Neuronal stem cell (in vitro differentiated cells): ENCODE data around the gene PTPN3.

ENCODE experiments used
- DNase-seq: peaks from one replicate; pipeline ENCODE4 v3.0.0-alpha.2; 2013; ENCODE audit warnings: low spot score
- H2AFZ ChIP-seq: one replicate; pipeline ENCODE4 v1.6.1; 2013; ENCODE audit warnings: mild to moderate bottlenecking, low read length, inconsistent platforms
- H2AK5ac ChIP-seq: 2 replicates; pipeline ENCODE4 v1.6.1; 2013; ENCODE audit warnings: low read depth, mild to moderate bottlenecking, inconsistent platforms, low read length, moderate library complexity, mixed read lengths
- H2BK120ac ChIP-seq: 2 replicates; pipeline ENCODE4 v1.6.1; 2013; ENCODE audit warnings: low read depth, mild to moderate bottlenecking, inconsistent platforms, low read length, moderate library complexity, mixed read lengths
- H2BK12ac ChIP-seq: one replicate; pipeline ENCODE4 v1.6.1; 2013; ENCODE audit warnings: low read length, inconsistent platforms
- H2BK15ac ChIP-seq: 2 replicates; pipeline ENCODE4 v1.6.1; 2013; ENCODE audit warnings: mild to moderate bottlenecking, low read length, inconsistent platforms, mixed read lengths
- H2BK5ac ChIP-seq: one replicate; pipeline ENCODE4 v1.6.1; 2013; ENCODE audit warnings: inconsistent platforms, mild to moderate bottlenecking, low read length, moderate library complexity
- H3K14ac ChIP-seq: one replicate; pipeline ENCODE4 v1.6.1; 2013; ENCODE audit warnings: low read length, inconsistent platforms
- H3K18ac ChIP-seq: 2 replicates; pipeline ENCODE4 v1.6.1; 2013; ENCODE audit warnings: low read length, inconsistent platforms
- H3K23ac ChIP-seq: 2 replicates; pipeline ENCODE4 v1.6.1; 2013; ENCODE audit warnings: low read depth, mild to moderate bottlenecking, mixed read lengths, low read length, inconsistent platforms; ENCODE audit not compliant: poor library complexity
- H3K27ac ChIP-seq: replicated peaks from 3 replicates; pipeline ENCODE4 v1.5.1; 2013; ENCODE audit warnings: low read length, inconsistent platforms
- H3K27me3 ChIP-seq, 3 experiments: 2 replicates each; pipeline ENCODE4 v1.6.1; 2013; ENCODE audit warnings: low read length in 3 of 3, mild to moderate bottlenecking in 2 of 3, inconsistent platforms in 1 of 3, low read depth in 1 of 3, mixed read lengths in 1 of 3, moderate library complexity in 1 of 3; ENCODE audit not compliant: control insufficient read depth in 3 of 3, insufficient read depth in 3 of 3
- H3K36me3 ChIP-seq, 2 donors: replicated peaks in 1 of 2; 2 replicates each; pipeline ENCODE4 v1.6.1; 2013; ENCODE audit warnings: low read length in 2 of 2; ENCODE audit not compliant: control insufficient read depth in 2 of 2, insufficient read depth in 2 of 2
- H3K4ac ChIP-seq: 2 replicates; pipeline ENCODE4 v1.6.1; 2013; ENCODE audit warnings: inconsistent platforms, mild to moderate bottlenecking, low read length, moderate library complexity
- H3K4me1 ChIP-seq, 2 donors: 1 replicate in 1 of 2; 2 replicates in 1 of 2; pipeline ENCODE4 v1.6.1; 2013; ENCODE audit warnings: low read length in 2 of 2, low read depth in 1 of 2; ENCODE audit not compliant: control insufficient read depth in 2 of 2, insufficient read depth in 1 of 2
- H3K4me2 ChIP-seq: one replicate; pipeline ENCODE4 v1.6.1; 2013; ENCODE audit warnings: mild to moderate bottlenecking, low read length, inconsistent platforms; ENCODE audit not compliant: insufficient read depth, poor library complexity, severe bottlenecking
- H3K4me3 ChIP-seq, 2 donors: 2 replicates each; pipeline ENCODE4 v1.5.1; 2013; ENCODE audit warnings: low read length in 2 of 2, mild to moderate bottlenecking in 2 of 2, inconsistent platforms in 1 of 2, moderate library complexity in 1 of 2
- H3K79me1 ChIP-seq: one replicate; pipeline ENCODE4 v1.6.1; 2013; ENCODE audit warnings: low read depth, mild to moderate bottlenecking, inconsistent platforms, low read length, moderate library complexity
- H3K9ac ChIP-seq: one replicate; pipeline ENCODE4 v1.6.1; 2013; ENCODE audit warnings: mild to moderate bottlenecking, low read depth, low read length, inconsistent platforms; ENCODE audit not compliant: poor library complexity
- H3K9me3 ChIP-seq, 2 donors: replicated peaks in 1 of 2; 2 replicates each; pipeline versions ENCODE3 to v1.6.1; 2013; ENCODE audit warnings: low read length in 2 of 2, mild to moderate bottlenecking in 2 of 2, inconsistent platforms in 1 of 2, low read depth in 1 of 2, mixed read lengths in 1 of 2, moderate library complexity in 1 of 2; ENCODE audit not compliant: control insufficient read depth in 2 of 2, insufficient read depth in 1 of 2
- H4K8ac ChIP-seq: one replicate; pipeline ENCODE4 v1.6.1; 2013; ENCODE audit warnings: low read depth, mild to moderate bottlenecking, inconsistent platforms, low read length, moderate library complexity
- H4K91ac ChIP-seq: one replicate; pipeline ENCODE4 v1.6.1; 2013; ENCODE audit warnings: low read length, low read depth, mild to moderate bottlenecking, inconsistent platforms; ENCODE audit not compliant: poor library complexity
- WGBS, 2 donors: extraction: QIAGEN DNeasy Blood & Tissue Kit; methylation state at CpG; one replicate each; pipeline ENCODE4 v1.1.7; 2013; ENCODE audit warnings: missing lambda C conversion rate in 2 of 2, mixed read lengths in 1 of 2; ENCODE audit not compliant: insufficient read length in 2 of 2, insufficient replicate concordance in 1 of 2; ENCODE audit errors: extremely low coverage in 2 of 2; 5-methylcytosine and 5-hydroxymethylcytosine counted together

PTPN3 gene

DNA sequence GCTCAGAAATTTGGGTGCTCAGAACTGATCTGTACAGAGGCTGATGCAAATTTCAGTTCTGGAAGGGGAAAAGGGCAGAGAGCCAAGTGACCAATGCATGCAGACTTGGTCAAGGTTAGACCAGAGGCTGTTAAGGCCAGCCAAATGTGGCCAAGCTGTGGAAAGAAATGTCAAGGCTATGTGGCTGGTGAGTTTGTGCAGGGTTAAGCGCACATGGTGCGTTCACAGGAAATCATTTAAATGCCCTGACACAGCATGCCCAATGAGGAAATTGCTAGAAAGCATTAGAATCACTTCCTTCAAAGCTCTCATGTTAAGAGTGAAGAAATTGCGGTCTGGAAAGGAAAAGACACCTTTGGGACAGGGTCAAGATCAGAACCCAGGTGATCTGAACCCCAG lies 58.0 kb downstream of the PTPN3 start:
- no peak overlapping the region for H3K27ac ChIP-seq
- H3K4me3 ChIP-seq, result no peak overlapping the region
- no CpG with 5 or more reads among the region's 3 CpGs for WGBS, 2 donors
- H3K23ac ChIP-seq, result no peak overlapping the region
- H3K79me1 ChIP-seq, result no peaks in the 10 kb centered on the region
- H2AK5ac ChIP-seq, result no peak overlapping the region
- no peaks in the 10 kb centered on the region for H3K27me3 ChIP-seq
- no peaks in the 10 kb centered on the region for H3K9me3 ChIP-seq
- H2BK12ac ChIP-seq, result no peak overlapping the region
- H3K36me3 ChIP-seq, result no peaks in the 10 kb centered on the region
- H2BK15ac ChIP-seq, result no peak overlapping the region
- no peak overlapping the region for H2BK120ac ChIP-seq
- no peak overlapping the region for H3K18ac ChIP-seq
- no peak overlapping the region for H4K91ac ChIP-seq
- H3K9ac ChIP-seq, result no peak overlapping the region
- no peak overlapping the region for H4K8ac ChIP-seq
- no peak overlapping the region for H3K4ac ChIP-seq
- peak overlapping the region; percentile 6 for H2AFZ ChIP-seq
- no peak overlapping the region for H3K4me2 ChIP-seq
- no peak for DNase-seq
- H3K14ac ChIP-seq, result no peak overlapping the region
- no peak overlapping the region for H2BK5ac ChIP-seq
- peaks cover 4 to 10% of the 10 kb centered on the region in 2 donors for H3K4me1 ChIP-seq

DNA sequence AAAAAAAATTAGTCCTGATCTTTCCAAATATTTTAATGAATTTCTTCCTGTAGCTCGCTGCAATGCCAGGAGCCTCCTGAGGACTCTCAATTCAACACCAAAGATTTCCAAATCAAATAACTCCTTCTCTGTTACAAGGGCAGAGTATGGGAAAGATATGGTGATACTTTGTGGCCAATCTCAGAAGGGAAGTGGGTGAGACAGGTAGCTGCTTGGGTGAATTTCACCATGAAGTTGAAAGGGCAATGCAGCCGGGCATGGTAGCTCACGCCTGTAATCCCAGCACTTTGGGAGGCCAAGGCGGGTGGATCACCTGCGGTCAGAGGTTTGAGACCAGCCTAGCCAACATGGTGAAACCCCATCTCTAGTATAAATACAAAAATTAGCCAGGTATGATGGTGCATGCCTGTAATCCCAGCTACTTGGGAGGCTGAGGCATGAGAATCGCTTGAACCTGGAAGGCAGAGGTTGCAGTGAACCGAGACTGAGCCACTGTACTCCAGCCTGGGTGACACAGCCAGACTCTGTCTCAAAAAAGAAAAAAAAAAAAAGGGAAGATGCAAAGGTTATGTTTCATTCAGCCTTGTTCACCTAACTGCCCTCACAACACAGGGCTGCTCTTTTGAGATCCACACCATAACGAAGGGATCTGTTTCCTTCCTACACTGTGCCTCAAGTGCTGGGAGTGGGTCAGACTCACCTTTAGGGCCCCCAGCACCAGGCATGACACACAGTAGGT lies 58.6 kb downstream of the PTPN3 start:
- no CpG with 5 or more reads among the region's 8 CpGs for WGBS, 2 donors
- H3K18ac ChIP-seq, result no peak overlapping the region
- H3K23ac ChIP-seq, result no peak overlapping the region
- no peak overlapping the region for H2AK5ac ChIP-seq
- H3K9ac ChIP-seq, result no peak overlapping the region
- H2BK15ac ChIP-seq, result no peak overlapping the region
- H2BK5ac ChIP-seq, result no peak overlapping the region
- H2BK120ac ChIP-seq, result no peak overlapping the region
- no peak overlapping the region for H3K4me3 ChIP-seq
- H3K4me2 ChIP-seq, result no peak overlapping the region
- no peak for DNase-seq
- peaks cover 4 to 10% of the 10 kb centered on the region in 2 donors for H3K4me1 ChIP-seq
- H3K27me3 ChIP-seq, result no peaks in the 10 kb centered on the region
- H3K27ac ChIP-seq, result no peak overlapping the region
- no peak overlapping the region for H4K8ac ChIP-seq
- no peaks in the 10 kb centered on the region for H3K9me3 ChIP-seq
- H4K91ac ChIP-seq, result no peak overlapping the region
- no peak overlapping the region for H2AFZ ChIP-seq
- no peaks in the 10 kb centered on the region for H3K79me1 ChIP-seq
- no peak overlapping the region for H3K14ac ChIP-seq
- H2BK12ac ChIP-seq, result no peak overlapping the region
- H3K4ac ChIP-seq, result no peak overlapping the region
- H3K36me3 ChIP-seq, result no peaks in the 10 kb centered on the region

- no peak overlapping the region for H4K8ac ChIP-seq
These were observed 60.8 kb downstream of the PTPN3 start for GRCh38 chr9:109437286-109437685.

DNA sequence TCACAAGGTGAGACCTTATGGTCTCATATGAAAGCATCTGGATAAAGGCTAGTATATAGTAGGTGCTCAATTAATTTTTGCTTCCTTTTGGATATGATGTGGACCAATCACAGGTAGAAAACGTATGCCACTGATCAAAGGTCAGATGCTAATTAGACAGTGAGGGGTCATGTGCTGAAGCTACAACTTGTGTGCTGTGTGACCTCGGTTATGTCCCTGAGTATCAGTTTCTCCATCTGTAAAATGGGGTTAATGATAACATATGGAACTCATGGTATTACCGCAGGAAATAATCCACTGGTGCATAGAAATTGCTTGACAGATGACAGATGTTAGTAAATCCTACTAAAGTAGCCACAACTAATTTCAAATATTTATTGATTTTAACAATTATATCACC lies 62.0 kb downstream of the PTPN3 start:
- Histone ChIP-seq H3K36me3 (no peaks in the 10 kb centered on the region), H2BK12ac (no peak overlapping the region), H3K9me3 (peaks cover 0 to 2% of the 10 kb centered on the region in 2 donors), H3K9ac (no peak overlapping the region), H3K4me3 (no peak overlapping the region), H3K27ac (no peak overlapping the region), H3K18ac (no peak overlapping the region), H2BK15ac (no peak overlapping the region), H4K8ac (no peak overlapping the region), H3K23ac (no peak overlapping the region), H2BK5ac (no peak overlapping the region), H3K14ac (no peak overlapping the region), H3K79me1 (no peaks in the 10 kb centered on the region), H4K91ac (no peak overlapping the region), H3K4me1 (peaks cover 4 to 10% of the 10 kb centered on the region in 2 donors), H3K4me2 (no peak overlapping the region), H3K27me3 (no peaks in the 10 kb centered on the region), H2AK5ac (no peak overlapping the region), H2AFZ (no peak overlapping the region), H2BK120ac (no peak overlapping the region), H3K4ac (no peak overlapping the region)
- WGBS, 2 donors, result no CpG with 5 or more reads among the region's 3 CpGs
- DNase-seq, result no peak

More at GRCh38 chr9:109437286-109437685, 60.8 kb downstream of the PTPN3 start:
- H3K9me3 ChIP-seq, result no peaks in the 10 kb centered on the region
- H3K9ac ChIP-seq, result no peak overlapping the region
- no peak overlapping the region for H3K27ac ChIP-seq
- WGBS, 2 donors, result no CpG with 5 or more reads among the region's 4 CpGs
- no peak overlapping the region for H3K4ac ChIP-seq
- no peaks in the 10 kb centered on the region for H3K27me3 ChIP-seq
- no peak overlapping the region for H2BK15ac ChIP-seq
- H2AFZ ChIP-seq, result peak overlapping the region; percentile 66
- no peak overlapping the region for H2BK120ac ChIP-seq
- H2AK5ac ChIP-seq, result no peak overlapping the region
- no peak overlapping the region for H3K18ac ChIP-seq
- no peak overlapping the region for H3K23ac ChIP-seq
- no peak overlapping the region for H2BK12ac ChIP-seq
- H3K36me3 ChIP-seq, result no peaks in the 10 kb centered on the region
- no peak overlapping the region for H3K4me2 ChIP-seq
- H4K91ac ChIP-seq, result no peak overlapping the region
- H3K4me3 ChIP-seq, result no peak overlapping the region
- peak overlapping the region; percentile 26 for H3K14ac ChIP-seq
- peaks cover 4 to 10% of the 10 kb centered on the region in 2 donors for H3K4me1 ChIP-seq
- no peak for DNase-seq
- no peak overlapping the region for H2BK5ac ChIP-seq
- H3K79me1 ChIP-seq, result no peaks in the 10 kb centered on the region
